ENCODE data around the gene TUBA8. TPM values are rescaled to one million over a fixed set of nuclear protein-coding genes. Genes with fewer than 3 reads are reported as not detected.
"Not testable (repeated sequence)": the region's sequence is repeated elsewhere in the genome, so short reads cannot be mapped to it uniquely, and the experiment has no call there.

The TUBA8 gene
- total RNA-seq, 1 experiment from 2014 or later: 0.06 TPM

DNA sequence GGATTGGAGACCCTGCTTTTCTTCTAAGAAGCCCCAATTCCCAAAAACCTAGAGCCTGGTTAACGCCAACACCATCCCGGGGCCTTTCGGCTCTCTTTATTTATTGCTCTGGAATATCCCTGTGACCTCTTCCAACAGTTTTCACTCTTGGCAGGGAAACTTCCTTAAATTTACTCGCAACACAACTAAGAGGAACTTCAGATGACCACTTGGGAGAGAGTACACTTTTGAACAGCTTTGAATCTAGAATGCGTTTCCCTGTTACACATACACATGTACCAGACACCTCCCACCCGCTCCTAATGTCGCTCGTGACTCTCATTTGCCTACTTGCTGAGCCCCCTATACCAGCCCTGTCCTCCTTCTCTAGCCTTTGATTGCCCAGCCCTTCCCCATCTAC is 19.4 kb downstream of the TUBA8 start:
- no peak for DNase-seq (ENCODE audit: low spot score)

DNA sequence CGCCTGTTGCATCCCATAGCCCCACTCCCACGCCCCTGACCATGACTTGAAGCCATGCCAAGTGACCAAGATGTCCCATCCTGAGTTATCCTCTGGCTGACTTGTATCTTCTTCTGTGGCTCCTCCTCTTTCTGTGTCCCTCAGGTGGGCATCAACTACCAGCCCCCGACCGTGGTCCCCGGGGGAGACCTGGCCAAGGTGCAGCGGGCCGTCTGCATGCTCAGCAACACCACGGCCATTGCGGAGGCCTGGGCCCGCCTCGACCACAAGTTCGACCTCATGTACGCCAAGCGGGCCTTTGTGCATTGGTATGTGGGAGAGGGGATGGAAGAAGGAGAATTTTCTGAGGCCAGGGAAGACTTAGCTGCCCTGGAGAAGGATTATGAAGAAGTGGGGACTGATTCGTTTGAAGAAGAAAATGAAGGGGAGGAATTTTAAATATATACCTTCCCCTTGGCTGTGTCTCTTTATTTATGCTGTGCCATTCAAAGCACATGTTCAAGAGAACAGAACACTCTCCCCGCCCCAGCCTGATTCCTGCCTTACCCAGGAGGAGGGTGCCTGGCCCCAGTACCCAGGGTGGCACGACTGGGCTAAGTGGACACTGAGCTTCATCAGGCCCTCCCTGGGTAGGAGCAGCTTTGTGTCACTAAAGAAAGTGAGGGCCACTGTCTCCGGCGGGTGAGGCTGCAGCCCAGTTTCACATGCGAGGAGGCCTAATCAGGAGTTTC is 20.3 kb downstream of the TUBA8 start:
- DNase-seq (ENCODE audit: low spot score): no peak

DNA sequence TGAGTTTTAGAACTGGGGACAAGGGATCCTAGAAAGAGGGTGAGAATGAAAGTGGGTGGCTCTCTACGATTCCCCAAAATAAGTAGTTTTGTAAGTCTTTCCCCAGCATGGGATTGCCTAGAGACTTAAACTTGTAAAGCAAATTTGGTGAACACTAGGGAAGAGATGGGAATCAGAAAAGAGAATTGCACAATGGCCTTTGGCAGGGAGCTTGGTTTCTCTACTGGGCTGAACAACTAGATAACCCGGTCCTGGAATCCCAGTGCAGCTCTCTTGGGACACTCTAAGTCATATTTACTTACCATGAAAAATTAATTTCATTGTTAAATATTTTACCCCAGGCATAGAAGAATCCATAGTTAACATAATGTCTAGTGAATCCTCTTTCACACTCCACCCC is 22.8 kb downstream of the TUBA8 start:
- no peak for DNase-seq (ENCODE audit: low spot score)

DNA sequence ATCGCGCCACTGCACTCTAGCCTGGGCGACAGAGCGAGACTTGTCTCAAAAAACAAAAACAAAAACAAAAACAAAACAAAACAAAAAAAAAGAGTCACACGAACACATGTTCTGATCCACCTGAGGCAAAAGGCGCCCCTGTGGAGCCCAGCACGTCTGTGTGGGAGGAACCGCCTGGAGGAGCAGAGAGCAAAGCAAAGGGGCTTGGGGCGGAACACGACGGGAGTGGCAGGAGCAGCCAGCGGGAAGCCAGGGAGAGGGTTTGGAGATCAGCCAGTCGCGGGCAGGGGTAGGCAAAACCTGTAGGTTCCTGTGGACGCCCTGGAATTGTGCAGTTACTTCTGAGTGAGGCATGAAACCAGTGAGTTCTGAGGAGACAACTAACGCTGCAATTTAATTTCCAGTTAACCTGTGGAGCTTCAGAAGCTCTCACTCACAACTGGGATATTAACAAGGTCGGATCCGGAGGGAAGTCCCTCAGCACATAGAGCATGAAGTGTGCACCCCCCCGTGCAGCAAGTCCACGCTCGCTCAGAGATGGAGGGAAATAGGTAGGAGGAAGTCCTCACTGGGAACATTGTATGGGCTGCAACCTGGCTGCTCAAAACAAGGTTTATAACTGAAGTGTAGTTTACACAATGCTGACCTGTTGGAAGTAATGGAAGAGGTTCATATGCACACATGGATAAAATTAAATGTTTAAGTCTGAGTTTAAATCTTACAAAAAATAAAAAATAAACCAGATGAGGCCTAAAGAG is 26.1 kb downstream of the TUBA8 start:
- DNase-seq (ENCODE audit: low spot score): no peak

DNA sequence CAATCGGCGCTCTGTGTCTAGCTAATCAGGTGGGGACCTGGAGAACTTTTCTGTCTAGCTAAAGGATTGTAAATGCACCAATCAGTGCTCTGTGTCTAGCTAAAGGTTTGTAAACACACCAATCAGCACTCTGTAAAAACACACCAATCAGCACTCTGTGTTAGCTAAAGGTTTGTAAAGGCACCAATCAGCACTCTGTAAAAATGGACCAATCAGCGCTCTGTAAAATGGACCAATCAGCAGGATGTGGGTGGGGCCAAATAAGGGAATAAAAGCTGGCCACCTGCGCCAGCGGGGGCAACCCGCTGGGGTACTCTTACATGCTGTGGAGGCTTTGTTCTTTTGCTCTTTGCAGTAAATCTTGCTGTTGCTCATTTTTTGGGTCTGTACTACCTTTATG is 30.4 kb downstream of the TUBA8 start:
- not testable (repeated sequence) for DNase-seq (ENCODE audit: low spot score)

DNA sequence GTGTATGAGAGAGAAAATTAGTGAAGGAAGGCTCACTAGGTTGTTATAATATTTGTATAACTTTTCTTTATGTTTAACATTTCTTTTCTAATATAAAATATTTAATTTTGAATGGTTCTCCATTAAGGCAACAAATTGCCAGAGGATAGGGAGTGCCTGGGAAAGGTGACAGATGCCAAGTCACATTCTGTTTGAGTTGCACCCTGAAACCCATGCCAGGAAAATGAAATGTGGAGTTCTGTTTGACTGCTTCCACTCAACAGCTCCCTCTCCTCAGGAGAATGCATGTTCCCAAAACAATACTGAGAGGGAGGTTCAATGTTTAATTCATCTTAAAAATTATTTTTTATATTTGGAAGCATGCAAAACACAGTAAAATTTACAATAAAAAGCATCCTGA is 33.5 kb downstream of the TUBA8 start:
- no peak for DNase-seq (ENCODE audit: low spot score)

DNA sequence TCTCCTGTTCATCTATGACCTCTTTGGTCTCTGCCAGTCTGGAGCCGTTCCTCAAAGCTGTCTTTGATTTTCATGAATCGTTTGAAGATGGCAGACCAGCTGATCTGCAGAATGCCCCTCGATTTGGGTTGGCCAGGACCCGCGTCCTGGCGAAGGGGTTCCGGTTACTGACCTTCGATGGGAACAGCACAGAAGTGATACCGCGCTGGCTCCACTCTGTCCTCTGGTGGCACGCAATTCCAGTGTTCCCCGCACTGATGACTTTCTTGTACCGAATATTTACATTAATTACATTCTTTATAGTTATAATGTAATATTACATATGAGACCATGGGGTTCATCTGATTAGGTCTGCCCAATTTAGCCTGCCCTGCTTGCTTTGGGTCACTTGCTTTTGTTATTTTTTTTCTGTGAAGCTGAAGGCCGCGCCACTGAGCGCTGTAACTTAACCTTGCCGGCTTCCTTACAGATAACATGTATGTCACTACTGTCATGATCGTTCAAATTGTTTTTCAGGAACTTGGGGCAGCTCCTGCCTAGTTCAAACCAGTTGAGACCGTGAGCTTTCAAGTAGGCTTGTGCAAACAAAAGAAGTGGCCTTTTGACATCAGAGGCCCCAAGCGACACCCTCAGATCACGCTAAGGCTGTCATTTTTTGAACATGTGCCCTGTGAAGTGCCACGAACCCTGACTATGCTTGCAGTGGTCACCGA is 35.2 kb downstream of the TUBA8 start:
- DNase-seq (ENCODE audit: low spot score): no peak

DNA sequence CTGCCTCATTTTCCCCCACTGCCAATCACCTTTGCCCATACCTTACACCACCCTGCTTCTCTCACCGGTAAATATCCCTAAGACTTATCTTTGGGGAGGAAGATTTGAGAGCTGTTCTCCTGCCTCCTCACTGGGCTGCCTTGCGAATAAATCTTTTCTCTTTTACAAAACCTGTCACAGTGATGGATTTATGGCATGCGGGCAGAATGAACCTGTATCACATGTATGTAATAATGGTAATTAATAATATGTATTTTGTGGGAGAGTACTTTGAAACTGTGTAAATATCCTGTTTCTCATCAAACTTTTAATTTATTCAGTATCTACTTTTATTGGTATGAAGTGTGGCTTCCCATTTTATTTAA is 35.8 kb downstream of the TUBA8 start:
- no peak for DNase-seq (ENCODE audit: low spot score)

DNA sequence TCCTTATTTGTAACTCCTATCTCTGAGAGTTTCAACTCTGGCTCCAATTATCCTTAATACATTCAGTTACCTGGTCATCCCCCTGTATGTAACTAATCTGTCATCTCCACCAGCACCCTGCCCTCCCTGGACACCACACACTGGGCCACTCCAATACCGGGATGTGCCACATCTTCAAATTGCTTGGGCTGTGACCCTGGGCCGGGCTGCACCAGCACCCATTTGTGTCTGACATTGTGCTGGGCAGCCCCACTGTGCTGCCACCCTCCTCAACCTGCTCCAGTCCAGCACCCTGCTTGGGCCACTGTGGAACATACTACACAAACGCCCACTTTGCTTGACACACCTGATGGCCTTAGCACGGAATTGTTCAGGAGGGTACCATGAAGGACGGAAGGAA is 37.2 kb downstream of the TUBA8 start:
- no peak for DNase-seq (ENCODE audit: low spot score)

DNA sequence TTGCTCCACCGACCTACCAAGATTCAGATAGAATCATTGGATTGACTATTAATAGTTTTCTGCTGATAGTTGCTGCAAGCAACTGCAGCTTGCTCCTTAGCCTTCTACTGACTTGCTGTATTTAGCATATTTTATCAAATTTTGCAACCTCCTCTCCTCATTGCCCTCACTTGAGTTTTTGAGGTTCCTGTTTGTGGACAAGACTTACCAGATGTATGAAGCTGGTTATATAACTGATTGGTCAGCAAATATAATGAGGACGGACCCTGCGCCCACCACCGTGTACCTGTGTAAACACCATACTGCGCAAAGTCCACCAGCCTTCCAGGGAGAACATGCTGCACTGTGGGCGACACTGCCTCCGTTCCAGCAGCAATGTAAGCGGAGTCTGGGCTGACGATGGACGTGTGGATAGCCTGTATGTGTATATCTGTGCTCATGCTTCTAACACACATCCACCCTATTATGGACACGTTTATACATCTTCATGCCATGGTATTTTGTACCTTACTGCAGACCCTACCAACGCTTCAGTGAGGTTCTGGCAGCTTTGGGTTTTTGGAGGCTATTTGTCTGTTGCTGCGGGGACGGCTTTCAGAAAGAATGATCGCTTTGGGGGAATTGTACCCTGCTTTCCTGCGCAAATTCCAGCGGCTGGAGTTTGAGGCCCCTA is 37.8 kb downstream of the TUBA8 start:
- no peak for DNase-seq (ENCODE audit: low spot score)

DNA sequence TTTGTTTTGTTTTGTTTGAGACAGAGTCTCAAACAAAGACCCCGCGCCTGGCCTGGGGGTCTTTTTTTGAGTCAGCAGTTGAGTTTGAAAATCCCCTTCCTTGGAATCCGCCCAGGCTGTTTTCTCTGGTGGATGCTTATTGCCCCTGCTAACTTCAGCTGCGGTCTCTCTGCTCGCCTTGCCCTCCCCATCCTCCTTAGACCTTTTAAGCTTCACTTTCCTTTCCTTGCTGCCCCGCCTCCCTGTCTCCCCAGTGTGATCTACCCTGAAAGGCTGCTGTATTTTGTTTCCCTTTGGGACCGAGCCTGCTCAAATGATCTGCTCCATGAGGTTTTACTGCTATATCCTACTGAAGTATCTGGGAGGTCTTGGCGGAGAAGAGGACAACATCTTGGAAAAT is 41.9 kb downstream of the TUBA8 start:
- no peak for DNase-seq (ENCODE audit: low spot score)

DNA sequence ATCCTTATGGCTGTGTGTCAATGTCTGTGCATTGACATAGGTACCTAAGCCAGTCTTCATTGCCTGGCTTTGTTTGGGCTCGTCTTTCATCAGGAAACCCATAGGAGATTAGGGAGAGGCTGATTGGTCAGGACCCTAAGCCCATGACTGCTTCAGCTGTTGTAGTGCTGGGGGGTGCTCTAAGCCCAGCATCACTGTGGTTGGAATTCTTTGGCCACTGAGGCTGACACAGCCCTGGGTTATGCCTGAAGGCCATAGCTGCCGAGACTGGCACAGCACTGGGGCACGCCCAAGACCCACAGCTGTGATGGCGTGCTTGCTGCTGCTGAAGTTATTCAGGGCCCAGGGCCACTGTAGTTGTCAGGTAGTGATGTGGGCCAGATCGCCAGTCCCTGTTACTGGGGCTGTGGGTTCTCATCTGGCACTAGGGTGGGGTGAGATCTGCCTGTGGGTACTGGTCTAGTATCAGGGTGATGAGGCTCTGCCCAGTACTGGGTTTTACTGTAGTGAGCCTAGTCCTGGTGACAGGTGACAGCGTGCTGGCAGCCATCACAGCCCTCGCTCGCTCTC is 44.3 kb downstream of the TUBA8 start:
- DNase-seq (ENCODE audit: low spot score): no peak

DNA sequence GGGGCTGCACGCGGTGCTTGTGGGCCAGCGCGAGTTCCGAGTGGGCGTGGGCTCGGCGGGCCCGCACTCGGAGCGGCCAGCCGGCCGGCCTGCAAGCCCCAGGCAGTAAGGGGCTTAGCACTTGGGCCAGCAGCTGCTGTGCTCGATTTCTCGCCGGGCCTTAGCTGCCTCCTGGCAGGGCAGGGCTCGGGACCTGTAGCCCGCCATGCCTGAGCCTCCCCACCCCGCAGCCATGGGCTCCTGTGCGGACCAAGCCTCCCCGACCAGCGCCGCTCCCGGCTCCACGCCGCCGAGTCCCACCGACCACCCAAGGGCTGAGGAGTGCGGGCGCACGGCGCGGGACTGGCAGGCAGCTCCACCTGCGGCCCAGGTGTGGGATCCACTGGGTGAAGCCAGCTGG is 44.9 kb downstream of the TUBA8 start:
- DNase-seq (ENCODE audit: low spot score): not testable (repeated sequence)

DNA sequence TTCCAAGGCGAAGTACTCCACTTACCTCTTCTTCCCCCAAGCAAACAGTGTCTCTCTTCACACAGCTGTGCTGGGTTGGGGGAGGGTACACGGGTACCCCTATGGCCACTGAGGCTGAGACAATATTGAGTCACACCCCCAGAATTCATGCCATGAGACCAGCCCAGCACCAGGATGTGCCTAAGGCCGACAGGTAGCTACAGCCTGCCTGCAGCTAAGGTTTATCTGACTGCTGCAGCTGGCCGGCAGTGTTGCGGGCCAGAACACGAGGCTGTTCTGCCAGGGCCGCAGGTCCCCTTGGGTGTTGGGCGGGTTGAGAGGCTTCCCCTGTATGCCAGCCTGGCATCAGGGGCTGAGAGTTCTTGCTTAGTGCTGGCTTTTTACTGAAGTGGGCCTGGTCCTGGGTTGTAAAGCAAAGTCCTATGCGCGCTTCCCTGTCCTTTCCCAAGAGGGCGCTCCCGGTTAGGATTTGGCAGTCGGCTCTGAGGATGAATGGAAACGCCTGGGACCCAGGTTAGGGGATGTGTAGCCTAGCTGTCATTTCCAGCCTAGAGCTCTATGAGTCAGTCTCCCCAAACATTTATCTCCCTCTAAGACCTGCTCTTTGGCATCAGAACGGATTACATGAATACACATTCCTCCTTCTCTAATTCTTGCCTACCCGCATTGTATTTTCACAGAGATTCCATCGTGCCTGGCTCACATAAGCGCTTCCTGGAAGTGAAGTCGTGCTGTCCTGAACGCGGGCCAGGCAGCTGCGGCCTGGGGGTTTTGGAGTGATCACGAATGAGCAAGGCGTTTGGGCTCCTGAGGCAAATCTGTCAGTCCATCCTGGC is 46.5 kb downstream of the TUBA8 start:
- peak; percentile 70 for DNase-seq (ENCODE audit: low spot score)

DNA sequence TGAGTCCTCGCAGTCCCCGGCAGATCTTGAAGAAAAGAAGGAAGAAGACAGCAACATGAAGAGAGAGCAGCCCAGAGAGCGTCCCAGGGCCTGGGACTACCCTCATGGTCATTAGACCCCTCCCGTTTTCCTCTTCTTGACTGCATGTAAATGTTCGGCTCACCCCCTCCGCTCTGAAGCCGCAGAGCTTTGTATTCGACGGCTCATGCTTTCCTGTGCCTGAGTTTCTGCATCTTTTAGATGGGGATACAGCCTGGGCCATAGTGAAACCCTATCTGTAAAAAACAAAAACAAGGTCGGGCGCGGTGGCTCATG is 47.1 kb downstream of the TUBA8 start:
- DNase-seq (ENCODE audit: low spot score): no peak

DNA sequence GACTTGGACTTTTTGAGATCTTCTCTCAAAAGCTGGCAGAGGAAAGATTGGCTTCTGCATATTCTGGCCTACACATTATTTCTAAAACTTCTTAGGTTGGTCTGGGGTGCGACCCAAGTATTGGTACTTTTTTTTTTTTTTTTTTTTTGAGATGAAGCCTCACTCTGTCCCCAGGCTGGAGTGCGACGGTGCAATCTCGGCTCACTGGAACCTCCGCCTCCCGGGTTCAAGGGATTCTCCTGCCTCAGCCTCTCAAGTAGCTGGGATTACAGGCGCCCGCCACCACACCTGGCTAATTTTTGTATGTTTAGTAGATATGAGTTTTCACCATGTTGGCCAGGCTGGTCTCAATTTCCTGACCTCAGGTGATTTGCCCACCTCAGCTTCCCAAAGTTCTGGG is 50.0 kb downstream of the TUBA8 start:
- DNase-seq (ENCODE audit: low spot score): not testable (repeated sequence)

DNA sequence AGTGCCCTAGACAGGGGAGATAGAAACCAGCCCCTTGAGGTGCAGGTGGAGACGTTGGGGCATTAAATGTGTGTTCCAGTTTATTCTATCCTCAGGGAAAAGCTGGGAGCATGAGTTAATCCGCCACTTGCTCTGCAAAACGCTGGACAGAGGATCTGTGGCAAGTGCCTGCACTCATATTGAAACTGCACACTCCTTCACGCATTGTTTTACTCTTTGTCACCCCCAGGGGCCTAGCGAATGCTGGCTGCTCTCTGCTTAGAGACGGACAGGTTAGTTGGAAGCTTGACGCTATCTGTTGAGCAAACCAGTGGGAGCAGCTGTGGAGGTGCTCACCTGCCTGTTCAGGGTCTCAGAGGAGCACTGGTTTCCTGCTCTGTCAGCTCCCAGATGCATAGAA is 53.2 kb downstream of the TUBA8 start:
- not testable (repeated sequence) for DNase-seq (ENCODE audit: low spot score)

DNA sequence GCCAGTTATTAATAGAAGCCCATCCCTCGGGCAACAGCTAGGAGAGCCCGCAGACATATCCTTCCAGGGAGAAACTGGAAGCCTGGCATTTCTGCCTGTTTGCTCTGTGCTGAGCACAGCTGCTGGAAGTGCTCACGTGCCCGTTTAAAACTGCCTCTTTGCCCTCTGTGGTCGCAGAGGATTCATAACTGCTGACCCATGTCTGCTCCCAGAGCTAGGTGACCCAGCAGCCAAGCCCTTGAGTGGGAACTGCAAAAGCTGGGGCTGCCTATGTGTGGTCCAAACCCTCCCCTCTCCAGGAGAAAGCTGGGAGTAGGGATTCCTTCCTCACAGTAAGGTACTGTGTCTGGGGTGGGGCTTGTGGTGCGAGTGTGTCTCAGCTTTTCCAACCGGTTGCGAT is 54.0 kb downstream of the TUBA8 start:
- not testable (repeated sequence) for DNase-seq (ENCODE audit: low spot score)

DNA sequence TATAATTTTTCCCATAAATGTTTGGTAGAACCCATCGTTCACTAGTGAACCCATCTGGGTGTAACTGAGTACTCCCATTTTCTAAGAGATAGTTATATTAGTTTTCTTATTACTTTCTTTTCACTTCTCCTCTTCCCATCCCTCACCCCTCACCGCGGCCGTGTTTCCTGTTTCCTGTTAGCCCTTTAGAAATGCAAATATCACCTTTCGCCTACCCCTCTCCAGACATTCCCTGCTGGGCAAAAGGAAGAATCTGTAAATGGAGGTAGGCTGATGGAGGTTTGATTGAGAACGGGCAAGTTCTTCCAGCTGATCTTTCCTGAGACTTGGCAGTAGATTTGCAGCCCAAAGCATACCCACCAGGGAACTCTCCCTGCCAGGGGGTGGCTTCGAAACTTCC is 54.7 kb downstream of the TUBA8 start:
- DNase-seq (ENCODE audit: low spot score): not testable (repeated sequence)

DNA sequence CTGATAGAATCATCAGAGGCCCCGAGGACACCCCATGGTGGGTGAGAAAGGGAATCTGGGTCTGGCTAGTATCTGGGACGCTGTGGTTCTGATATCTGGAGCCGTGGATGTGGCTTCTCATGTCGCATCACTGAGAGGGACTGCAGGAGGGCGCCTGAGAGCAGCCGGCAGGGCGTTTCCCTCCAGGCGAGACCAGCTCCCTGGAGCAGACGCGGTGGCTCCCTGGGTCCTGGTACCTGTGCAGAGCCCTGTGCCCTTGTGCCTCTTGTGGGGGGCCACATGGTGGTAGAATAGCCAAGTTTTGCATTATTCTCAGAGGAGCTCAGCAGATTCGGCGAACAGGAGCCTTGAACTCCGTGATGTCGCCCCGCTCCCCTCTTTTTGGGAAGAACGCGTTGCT is 59.7 kb downstream of the TUBA8 start:
- DNase-seq (ENCODE audit: low spot score): not testable (repeated sequence)

DNA sequence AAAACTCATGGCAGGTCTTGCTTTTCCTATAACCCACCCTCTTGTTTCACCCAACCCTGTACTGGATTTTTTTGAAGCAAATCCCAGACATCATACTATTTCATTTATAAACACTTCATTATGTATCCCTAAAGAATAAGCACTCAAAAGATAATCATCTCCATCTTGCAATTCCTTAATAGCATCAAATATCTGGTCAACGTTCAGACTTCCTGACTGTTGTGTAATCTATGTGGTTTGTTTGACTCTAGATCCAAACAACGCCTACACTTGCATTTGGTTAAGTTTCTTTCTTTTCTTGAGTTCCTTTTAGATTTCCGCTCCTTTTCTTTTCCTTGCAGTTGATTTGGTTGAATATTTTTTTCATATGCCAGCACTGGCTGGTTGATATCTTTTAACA is 61.6 kb downstream of the TUBA8 start:
- peak; percentile 11 for DNase-seq (ENCODE audit: low spot score)

All from H4 (cell line).